ENCODE results near the gene SCLY.

- TF ChIP-seq POLR2A (IDR thresholded peaks at IDR 0.05; ENCODE audit: low read depth, low read length) (no peak), POLR2AphosphoS5 (IDR thresholded peaks at IDR 0.05; ENCODE audit: low read depth, low read length) (no peak), TAF1 (IDR thresholded peaks at IDR 0.05; ENCODE audit: low read depth, low read length) (no peak), SPI1 (IDR thresholded peaks at IDR 0.05; ENCODE audit: low read depth, low read length) (no peak)
These were observed 7.1 kb downstream of the SCLY start for GRCh38 chr2:238067939-238068338.
